ENCODE data around the gene VPS13D. TPM values are rescaled to one million over a fixed set of nuclear protein-coding genes. Genes with fewer than 3 reads are reported as not detected.

VPS13D gene
- total RNA-seq, 1 donor = 37.5 TPM

DNA sequence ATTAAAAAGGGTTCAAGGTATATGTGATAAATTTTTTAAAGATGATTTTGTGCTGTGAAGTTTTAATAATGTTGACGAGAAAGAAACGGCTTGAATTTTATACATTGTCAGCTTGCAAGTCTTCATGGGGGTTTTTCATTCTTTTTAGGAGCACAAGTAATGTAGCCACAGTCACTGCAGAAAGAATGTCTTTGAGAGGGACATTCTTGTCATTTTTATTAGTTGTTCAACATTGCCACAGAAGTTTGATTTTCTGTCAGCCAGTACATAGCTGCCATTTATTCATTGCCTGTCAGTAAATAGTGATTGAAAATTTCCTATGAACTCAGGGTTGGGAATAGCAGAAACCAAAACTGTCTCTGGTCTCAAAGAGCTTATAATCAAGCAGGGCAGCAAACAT is 231.9 kb downstream of the VPS13D start:
- DNase-seq (ENCODE audit: low read depth) = no peak
- no peak overlapping the region for H3K4me3 ChIP-seq (ENCODE audit: low read depth, low read length)
- TF ChIP-seq, protein P1, sequence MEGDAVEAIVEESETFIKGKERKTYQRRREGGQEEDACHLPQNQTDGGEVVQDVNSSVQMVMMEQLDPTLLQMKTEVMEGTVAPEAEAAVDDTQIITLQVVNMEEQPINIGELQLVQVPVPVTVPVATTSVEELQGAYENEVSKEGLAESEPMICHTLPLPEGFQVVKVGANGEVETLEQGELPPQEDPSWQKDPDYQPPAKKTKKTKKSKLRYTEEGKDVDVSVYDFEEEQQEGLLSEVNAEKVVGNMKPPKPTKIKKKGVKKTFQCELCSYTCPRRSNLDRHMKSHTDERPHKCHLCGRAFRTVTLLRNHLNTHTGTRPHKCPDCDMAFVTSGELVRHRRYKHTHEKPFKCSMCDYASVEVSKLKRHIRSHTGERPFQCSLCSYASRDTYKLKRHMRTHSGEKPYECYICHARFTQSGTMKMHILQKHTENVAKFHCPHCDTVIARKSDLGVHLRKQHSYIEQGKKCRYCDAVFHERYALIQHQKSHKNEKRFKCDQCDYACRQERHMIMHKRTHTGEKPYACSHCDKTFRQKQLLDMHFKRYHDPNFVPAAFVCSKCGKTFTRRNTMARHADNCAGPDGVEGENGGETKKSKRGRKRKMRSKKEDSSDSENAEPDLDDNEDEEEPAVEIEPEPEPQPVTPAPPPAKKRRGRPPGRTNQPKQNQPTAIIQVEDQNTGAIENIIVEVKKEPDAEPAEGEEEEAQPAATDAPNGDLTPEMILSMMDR (IDR thresholded peaks at IDR 0.05; ENCODE audit: insufficient read depth, low read length) = no peak

DNA sequence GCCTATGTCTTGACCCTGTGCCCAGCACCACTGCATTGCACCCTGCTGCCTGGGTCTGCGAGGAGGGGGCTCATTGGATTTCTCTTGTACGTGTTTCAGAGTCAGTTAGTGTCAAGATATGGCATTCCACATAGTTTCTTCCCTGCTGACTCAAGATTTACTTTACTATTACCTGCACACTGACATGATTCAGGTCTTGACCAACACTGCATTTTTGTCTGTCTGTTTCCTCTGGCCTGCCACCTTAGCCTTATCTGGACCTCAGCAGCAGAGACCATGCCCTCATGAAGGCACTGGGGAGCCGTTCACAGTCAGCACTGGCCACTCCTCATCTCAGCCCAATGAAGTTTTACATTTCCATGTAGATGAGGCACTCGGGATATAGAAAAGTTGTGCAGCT is 232.8 kb downstream of the VPS13D start:
- H3K4me3 ChIP-seq (ENCODE audit: low read depth, low read length) = no peak overlapping the region
- no peak for DNase-seq (ENCODE audit: low read depth)
- TF ChIP-seq, protein P1 (IDR thresholded peaks at IDR 0.05; ENCODE audit: insufficient read depth, low read length) = no peak

DNA sequence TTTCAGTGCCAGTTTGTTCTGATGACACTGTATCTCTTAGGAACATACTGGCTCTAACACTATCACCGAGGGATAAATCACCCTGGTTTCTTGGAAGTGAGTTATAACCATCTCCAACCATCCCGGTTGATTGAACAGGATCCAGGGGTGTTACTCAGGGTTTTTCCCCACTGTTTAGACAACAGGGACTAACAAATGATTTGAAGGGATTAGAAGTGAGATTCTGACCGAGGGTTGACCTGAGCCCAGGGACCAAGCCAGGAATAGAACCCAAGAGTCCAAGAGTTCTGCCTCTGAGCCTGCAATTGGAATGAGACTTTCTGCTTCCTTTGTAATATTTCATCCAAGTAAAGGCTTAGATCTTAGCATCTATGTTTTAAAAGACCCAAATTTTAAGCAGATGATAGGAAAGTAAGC is 234.2 kb downstream of the VPS13D start:
- peak; percentile 81 for DNase-seq (ENCODE audit: low read depth)
- TF ChIP-seq, protein P1 (IDR thresholded peaks at IDR 0.05; ENCODE audit: insufficient read depth, low read length) = no peak
- no peak overlapping the region for H3K4me3 ChIP-seq (ENCODE audit: low read depth, low read length)

DNA sequence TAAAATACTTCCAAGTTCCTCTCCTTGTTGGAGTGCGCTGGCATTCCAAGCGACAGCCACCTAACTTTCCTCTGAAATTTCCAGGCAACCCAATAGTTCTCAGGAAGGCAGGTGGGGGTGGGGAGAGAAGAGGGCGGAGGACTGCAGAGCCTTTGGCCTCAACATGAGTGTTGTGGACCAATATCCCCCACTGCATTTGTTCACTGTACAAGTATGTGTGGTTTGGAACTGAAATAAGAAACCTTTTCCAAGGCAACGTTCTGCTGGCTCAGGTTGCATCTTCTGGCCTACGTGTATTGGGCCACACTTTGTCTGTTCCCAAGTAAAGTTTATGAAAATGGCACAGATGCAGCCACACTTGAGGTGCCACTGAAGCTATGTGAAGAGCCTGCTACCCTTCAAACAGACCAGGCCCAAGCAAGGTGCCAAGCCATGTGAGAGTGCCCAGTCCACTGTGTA is 234.8 kb downstream of the VPS13D start:
- DNase-seq (ENCODE audit: low read depth) = peak; percentile 98
- TF ChIP-seq, protein P1 (IDR thresholded peaks at IDR 0.05; ENCODE audit: insufficient read depth, low read length) = no peak
- peak overlapping the region; percentile 28 for H3K4me3 ChIP-seq (ENCODE audit: low read depth, low read length)

DNA sequence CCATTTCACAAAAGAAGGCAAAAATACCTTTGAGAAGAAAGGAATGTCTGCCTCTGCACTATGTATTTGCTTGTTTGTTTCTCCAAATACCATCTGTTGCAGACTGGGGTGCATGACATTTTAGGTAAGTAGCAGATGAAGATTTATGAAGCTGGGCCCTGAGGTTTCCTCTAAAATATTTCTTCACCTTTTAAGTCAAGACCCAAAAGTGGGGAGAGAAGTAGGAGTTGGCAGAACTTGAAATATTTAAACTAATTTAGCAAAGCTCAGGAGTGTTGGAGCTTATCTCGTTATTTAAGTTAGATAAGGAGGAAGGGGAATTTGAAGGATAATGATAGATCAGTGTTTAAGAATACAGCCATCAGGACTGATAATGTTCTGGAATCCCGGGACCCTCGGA is 235.3 kb downstream of the VPS13D start:
- TF ChIP-seq, protein P1 (IDR thresholded peaks at IDR 0.05; ENCODE audit: insufficient read depth, low read length) = no peak
- H3K4me3 ChIP-seq (ENCODE audit: low read depth, low read length) = peak overlapping the region; percentile 28
- DNase-seq (ENCODE audit: low read depth) = no peak

DNA sequence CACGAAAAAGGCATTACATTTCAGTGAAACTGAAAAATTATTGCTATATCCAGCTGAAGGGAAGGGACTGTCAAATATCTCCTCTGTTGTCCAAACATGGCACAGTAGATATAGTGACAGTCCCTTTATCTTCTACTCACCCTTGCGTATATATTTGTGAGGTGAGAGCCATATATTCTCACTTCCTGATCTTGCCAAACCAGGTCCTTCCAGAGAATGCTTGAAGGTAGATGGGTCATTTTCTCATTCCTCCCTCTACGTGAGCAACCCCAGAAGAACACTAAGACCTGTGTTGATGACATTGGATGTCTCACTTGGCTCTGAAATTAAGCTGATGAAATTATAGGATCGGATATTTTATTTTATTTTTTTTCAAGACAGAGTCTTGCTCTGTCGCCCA is 237.0 kb downstream of the VPS13D start:
- no peak for DNase-seq (ENCODE audit: low read depth)

More for the DNA sequence above, 237.0 kb downstream of the VPS13D start:
- TF ChIP-seq, protein P1 (IDR thresholded peaks at IDR 0.05; ENCODE audit: insufficient read depth, low read length) = no peak
- H3K4me3 ChIP-seq (ENCODE audit: low read depth, low read length) = no peak overlapping the region
